GM12878 (cell line): ENCODE results near the gene XPO5.

Source experiments
- BMI1 ChIP-seq: fragments of 450-650 bp; IDR thresholded peaks from 2 replicates; pipeline ENCODE4 v1.6.1; 2016; ENCODE audit warnings: mild to moderate bottlenecking, moderate library complexity, borderline replicate concordance
- CHD1 ChIP-seq: IDR thresholded peaks from 2 replicates; pipeline ENCODE4 v1.6.1; 2012; ENCODE audit warnings: low read depth, low read length, improper control_type of control experiment
- CTCF ChIP-seq, 3 experiments: IDR thresholded peaks in 2 of 3; conservative IDR thresholded peaks in 1 of 3; 2 replicates each; pipeline ENCODE4 v1.5.1; 2011; ENCODE audit warnings: low read depth in 3 of 3, low read length in 3 of 3, mild to moderate bottlenecking in 3 of 3, control low read depth in 2 of 3, moderate library complexity in 2 of 3, inconsistent platforms in 1 of 3, mixed read lengths in 1 of 3; ENCODE audit not compliant: control insufficient read depth in 2 of 3, insufficient read depth in 1 of 3; ENCODE audit errors: extremely low read depth in 1 of 3

- TF ChIP-seq CTCF (IDR thresholded peaks at IDR 0.05 in 2 of 3, conservative IDR thresholded peaks at IDR 0.05 in 1 of 3; ENCODE audit: control insufficient read depth in 2 of 3, extremely low read depth in 1 of 3, insufficient read depth in 1 of 3, low read depth in 3 of 3, low read length in 3 of 3), result no peak
- TF ChIP-seq CHD1, result no peak
- TF ChIP-seq BMI1, result no peak
These were observed 82.6 kb downstream of the XPO5 start for GRCh38 chr6:43493230-43493629.
